Lung (tissue), 12 donors: Measurements from ENCODE around the gene FAM180B. TPM values are rescaled to one million over a fixed set of nuclear protein-coding genes. Genes with fewer than 3 reads are reported as not detected.
A peak's percentile ranks its signal among the peaks of the same experiment; 100 is the strongest.

Source experiments
- ATAC-seq: fragments of 200-7000 bp; cut with Tn5 transposase; one replicate; pipeline ENCODE4 v1.9.1; 2020; ENCODE audit warnings: moderate number of reproducible peaks; ENCODE audit not compliant: insufficient read depth, low FRiP score
- DNase-seq, 3 donors: peaks; one replicate each; pipeline ENCODE4 v3.0.0-alpha.2; 2013 to 2017
- H3K27ac ChIP-seq, 2 donors: one replicate each; pipeline ENCODE4 v1.5.1; 2013; ENCODE audit warnings: mild to moderate bottlenecking in 2 of 2, moderate library complexity in 2 of 2, control low read depth in 1 of 2, inconsistent platforms in 1 of 2, low read depth in 1 of 2, low read length in 1 of 2
- H3K27me3 ChIP-seq, 3 donors: one replicate each; pipeline ENCODE4 v1.5.1; 2013; ENCODE audit warnings: low read length in 2 of 3; ENCODE audit not compliant: control insufficient read depth in 3 of 3, insufficient read depth in 3 of 3
- H3K36me3 ChIP-seq, 4 donors: one replicate each; pipeline ENCODE4 v1.5.1; 2013; ENCODE audit warnings: low read length in 4 of 4, mild to moderate bottlenecking in 1 of 4, moderate library complexity in 1 of 4; ENCODE audit not compliant: control insufficient read depth in 4 of 4, insufficient read depth in 4 of 4
- H3K4me1 ChIP-seq, 5 donors: one replicate each; pipeline ENCODE4 v1.5.1; 2013; ENCODE audit warnings: low read length in 5 of 5, mild to moderate bottlenecking in 2 of 5, moderate library complexity in 1 of 5; ENCODE audit not compliant: control insufficient read depth in 5 of 5, insufficient read depth in 5 of 5
- H3K4me3 ChIP-seq: one replicate; pipeline ENCODE4 v1.5.1; 2013; ENCODE audit warnings: mild to moderate bottlenecking, control low read depth, moderate library complexity
- H3K9ac ChIP-seq, 2 donors: one replicate each; pipeline ENCODE4 v1.5.1; 2013; ENCODE audit warnings: low read length in 2 of 2, control low read depth in 1 of 2; ENCODE audit not compliant: insufficient read depth in 1 of 2
- H3K9me3 ChIP-seq, 4 donors: one replicate each; pipeline ENCODE4 v1.5.1; 2013; ENCODE audit warnings: low read length in 3 of 4, mild to moderate bottlenecking in 1 of 4, moderate library complexity in 1 of 4; ENCODE audit not compliant: control insufficient read depth in 4 of 4, insufficient read depth in 3 of 4
- WGBS, 2 donors: extraction: QIAGEN DNeasy Blood & Tissue Kit; methylation state at CpG; one replicate each; pipeline ENCODE4 v1.1.7; 2013; 5-methylcytosine and 5-hydroxymethylcytosine counted together
- polyA plus RNA-seq, 2 donors: library from polyadenylated mRNA; stranded (reverse); fragments of 200-250 nt; gene quantifications; one replicate each; pipeline ENCODE4 v1.2.1, GENCODE V29; 2013
- total RNA-seq, 2 donors: library from RNA; depleted of rRNA in 1 of 2; stranded (reverse); fragments of >200 nt in 1 of 2; gene quantifications; one replicate each; pipeline ENCODE4 v1.2.1, GENCODE V29; 2014 to 2021
- TF ChIP-seq, protein P1 (sequence below): IDR thresholded peaks from 2 replicates; pipeline ENCODE4 v1.5.1; 2012; ENCODE audit warnings: mild to moderate bottlenecking; ENCODE audit errors: control extremely low read depth, extremely low read depth
- donor health status: control.
- donor health status: control.
- donor health status: Bipolar disorder and iron deficiency.
- donor health status: healthy.
- donor health status: DM: yes; HTN: yes; CAD: no.

FAM180B gene
- total and polyA plus RNA-seq, 4 donors = 0.05 to 0.34 (median 0.10) TPM; not detected in 1

DNA sequence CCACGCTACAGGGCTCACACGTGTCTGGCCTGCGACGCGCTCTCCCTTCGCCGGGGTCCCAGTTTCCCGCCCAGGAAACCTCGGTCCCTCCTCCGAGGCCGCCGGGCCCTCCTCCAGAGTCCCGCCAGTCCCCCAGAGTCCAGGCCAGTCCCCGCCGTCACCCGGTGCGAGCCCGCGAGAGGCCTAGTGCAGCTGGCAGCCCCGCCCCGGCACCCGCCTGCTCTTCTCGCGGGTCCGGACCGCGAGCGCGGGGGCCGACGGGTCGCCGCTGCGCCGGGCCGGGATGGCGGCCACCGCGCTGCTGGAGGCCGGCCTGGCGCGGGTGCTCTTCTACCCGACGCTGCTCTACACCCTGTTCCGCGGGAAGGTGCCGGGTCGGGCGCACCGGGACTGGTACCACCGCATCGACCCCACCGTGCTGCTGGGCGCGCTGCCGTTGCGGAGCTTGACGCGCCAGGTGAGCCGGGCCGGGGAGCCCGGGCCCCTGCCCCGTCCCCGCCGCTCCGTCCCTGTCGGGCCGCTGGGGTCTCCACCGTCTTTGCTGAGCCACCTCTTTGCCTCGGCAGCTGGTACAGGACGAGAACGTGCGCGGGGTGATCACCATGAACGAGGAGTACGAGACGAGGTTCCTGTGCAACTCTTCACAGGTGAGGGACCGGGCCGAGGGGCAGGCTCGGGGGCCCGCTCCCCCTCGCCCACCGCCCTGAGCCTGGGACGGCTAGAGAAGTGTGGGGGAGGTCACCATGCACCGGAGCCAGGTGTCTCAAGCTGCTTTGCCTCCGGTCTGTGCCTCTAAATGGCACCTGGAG lies 20.9 kb upstream of the FAM180B start, which contains the start of gene PTPMT1:
PTPMT1 (plus strand) TSS at position 260 of the 809 bp plus-strand sequence; CDS start at position 284, 24 bp downstream.
- Histone ChIP-seq H3K4me3 (peak within 1 kb of the TSS; percentile 75), H3K27ac (peak within 1 kb of the TSS; percentile 38 to 91), H3K36me3 (peaks cover 0 to 8% (median 5%) of the 10 kb centered on the region in 4 donors), H3K9ac (peak within 1 kb of the TSS; percentile 61 to 88), H3K4me1 (peaks cover 0 to 9% (median 0%) of the 10 kb centered on the region in 5 donors), H3K27me3 (no peaks in the 10 kb centered on the region), H3K9me3 (no peaks in the 10 kb centered on the region)
- 1% methylated on average over 77 to 86 of the region's 86 CpGs for WGBS, 2 donors
- ATAC-seq (peak; percentile 93), DNase-seq (peak; percentile 84 to 88 (median 87))
- TF ChIP-seq, protein P1, sequence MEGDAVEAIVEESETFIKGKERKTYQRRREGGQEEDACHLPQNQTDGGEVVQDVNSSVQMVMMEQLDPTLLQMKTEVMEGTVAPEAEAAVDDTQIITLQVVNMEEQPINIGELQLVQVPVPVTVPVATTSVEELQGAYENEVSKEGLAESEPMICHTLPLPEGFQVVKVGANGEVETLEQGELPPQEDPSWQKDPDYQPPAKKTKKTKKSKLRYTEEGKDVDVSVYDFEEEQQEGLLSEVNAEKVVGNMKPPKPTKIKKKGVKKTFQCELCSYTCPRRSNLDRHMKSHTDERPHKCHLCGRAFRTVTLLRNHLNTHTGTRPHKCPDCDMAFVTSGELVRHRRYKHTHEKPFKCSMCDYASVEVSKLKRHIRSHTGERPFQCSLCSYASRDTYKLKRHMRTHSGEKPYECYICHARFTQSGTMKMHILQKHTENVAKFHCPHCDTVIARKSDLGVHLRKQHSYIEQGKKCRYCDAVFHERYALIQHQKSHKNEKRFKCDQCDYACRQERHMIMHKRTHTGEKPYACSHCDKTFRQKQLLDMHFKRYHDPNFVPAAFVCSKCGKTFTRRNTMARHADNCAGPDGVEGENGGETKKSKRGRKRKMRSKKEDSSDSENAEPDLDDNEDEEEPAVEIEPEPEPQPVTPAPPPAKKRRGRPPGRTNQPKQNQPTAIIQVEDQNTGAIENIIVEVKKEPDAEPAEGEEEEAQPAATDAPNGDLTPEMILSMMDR = no peak

DNA sequence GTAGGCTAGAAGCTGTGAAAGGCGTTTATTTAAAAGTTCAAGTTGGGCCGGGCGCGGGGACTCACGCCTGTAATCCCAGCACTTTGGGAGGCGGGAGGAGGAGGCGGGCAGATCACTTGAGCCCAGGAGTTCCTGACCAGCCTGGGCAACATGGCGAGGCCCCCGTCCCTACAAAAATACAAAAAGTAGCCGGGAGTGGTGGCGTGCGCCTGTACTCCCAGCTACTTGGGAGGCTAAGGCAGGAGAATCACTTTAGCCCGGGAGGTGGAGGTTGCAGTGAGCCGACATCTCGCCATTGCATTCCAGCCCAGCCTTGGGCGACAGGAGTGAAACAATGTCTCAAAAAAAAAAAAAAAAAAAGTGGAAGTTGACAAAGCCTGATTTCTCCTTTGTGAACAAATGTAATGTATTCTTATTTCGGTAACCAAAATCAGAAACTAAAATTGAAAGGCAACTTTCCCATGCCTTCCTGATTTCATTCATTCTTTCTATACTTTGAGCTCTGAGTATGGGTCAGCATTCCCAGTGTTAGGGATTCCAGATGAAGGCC lies 20.3 kb upstream of the FAM180B start:
- H3K9ac ChIP-seq = peak overlapping the region; percentile 26 to 88
- peaks cover 0 to 8% (median 5%) of the 10 kb centered on the region in 4 donors for H3K36me3 ChIP-seq
- TF ChIP-seq, protein P1 = no peak
- ATAC-seq (peak; percentile 32), DNase-seq (no peak)
- 16 to 24% methylated on average over 17 of the region's 17 CpGs for WGBS, 2 donors
- H3K4me1 ChIP-seq = peaks cover 0 to 9% (median 3%) of the 10 kb centered on the region in 5 donors
- H3K9me3 ChIP-seq = no peaks in the 10 kb centered on the region
- peak overlapping the region; percentile 75 for H3K4me3 ChIP-seq
- no peaks in the 10 kb centered on the region for H3K27me3 ChIP-seq
- peak overlapping the region in 1 of 2 donors; percentile 91 for H3K27ac ChIP-seq

DNA sequence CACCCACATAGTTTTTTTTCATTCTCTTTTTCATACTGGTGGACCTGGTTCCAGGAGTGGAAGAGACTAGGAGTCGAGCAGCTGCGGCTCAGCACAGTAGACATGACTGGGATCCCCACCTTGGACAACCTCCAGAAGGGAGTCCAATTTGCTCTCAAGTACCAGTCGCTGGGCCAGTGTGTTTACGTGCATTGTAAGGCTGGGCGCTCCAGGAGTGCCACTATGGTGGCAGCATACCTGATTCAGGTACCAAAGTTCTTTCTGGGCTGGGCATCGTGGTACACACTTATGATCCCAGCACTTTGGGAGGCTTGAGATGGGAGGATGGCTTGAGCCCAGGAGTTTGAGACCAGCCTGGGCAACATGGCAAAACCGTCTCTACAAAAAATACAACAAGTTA lies 16.8 kb upstream of the FAM180B start:
- Histone ChIP-seq H3K27me3 (no peaks in the 10 kb centered on the region), H3K4me1 (peaks cover 0 to 17% (median 4%) of the 10 kb centered on the region in 5 donors), H3K4me3 (no peak overlapping the region), H3K36me3 (peaks cover 0 to 26% (median 21%) of the 10 kb centered on the region in 4 donors), H3K9ac (no peak overlapping the region), H3K9me3 (peaks cover 0 to 2% (median 0%) of the 10 kb centered on the region in 4 donors), H3K27ac (no peak overlapping the region)
- ATAC-seq = no peak
- no peak for DNase-seq
- TF ChIP-seq, protein P1 = no peak
- 92 to 96% methylated on average over 7 of the region's 7 CpGs for WGBS, 2 donors
